Dedifferentiated amniotic fluid mesenchymal stem cell (primary cell): Measurements from ENCODE around the gene RAB11FIP4.

ENCODE experiments used
- DNase-seq: peaks from one replicate; pipeline ENCODE4 v3.0.0-alpha.2; 2016; ENCODE audit errors: extremely low spot score

The RAB11FIP4 gene

GRCh38 chr17:31499771-31500554 lies 108.5 kb downstream of the RAB11FIP4 start:
- no peak for DNase-seq

- no peak for DNase-seq
Measured at GRCh38 chr17:31506517-31506916, 115.0 kb downstream of the RAB11FIP4 start.

DNA sequence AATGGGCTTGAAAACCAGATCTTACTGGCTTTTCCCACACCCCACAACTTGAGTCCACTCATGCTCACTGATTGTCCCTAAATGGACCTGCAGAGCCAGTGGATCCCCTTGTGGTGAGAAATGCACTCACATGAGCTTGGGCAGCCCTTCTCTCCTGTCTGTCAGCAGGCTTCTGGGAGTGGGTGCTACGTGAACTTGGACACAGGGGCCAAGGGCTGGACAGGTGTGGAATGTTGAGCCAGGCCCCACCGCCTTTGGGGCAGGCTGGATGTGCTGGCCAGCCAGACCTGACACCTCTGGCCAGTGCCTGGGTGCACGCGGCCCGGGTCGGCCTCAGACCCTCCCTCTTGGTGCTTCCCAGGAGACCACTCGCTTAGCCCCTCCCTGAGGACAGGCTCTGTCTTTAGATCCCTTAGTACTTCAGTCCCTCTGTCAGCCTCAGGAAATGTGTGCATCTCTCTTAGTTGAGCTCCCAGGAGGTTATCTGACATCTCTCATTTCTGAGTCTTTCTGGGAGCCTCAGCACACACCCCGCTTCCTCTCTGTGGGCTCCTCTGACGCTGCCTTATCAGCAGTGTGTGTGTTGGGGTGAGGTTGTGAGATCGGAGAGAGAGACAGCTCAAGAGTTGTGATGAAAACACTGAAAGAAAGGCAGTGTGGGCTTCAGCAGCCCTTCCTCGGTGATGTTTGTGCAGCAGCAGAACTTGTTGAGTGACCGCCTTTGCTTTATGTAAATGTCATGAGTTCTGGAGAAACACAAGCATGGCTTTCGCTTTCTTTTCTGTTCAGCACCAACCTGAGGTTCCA lies 117.0 kb downstream of the RAB11FIP4 start:
- DNase-seq = no peak

GRCh38 chr17:31509095-31509804 lies 117.8 kb downstream of the RAB11FIP4 start:
- no peak for DNase-seq

- no peak for DNase-seq
Measured at GRCh38 chr17:31509805-31510177, 118.3 kb downstream of the RAB11FIP4 start.

- no peak for DNase-seq
Measured at GRCh38 chr17:31510308-31511194, 119.1 kb downstream of the RAB11FIP4 start.

- DNase-seq = no peak
Measured at GRCh38 chr17:31511195-31511578, 119.7 kb downstream of the RAB11FIP4 start.

- DNase-seq = no peak
Measured at GRCh38 chr17:31511580-31511979, 120.1 kb downstream of the RAB11FIP4 start.

- no peak for DNase-seq
Measured at GRCh38 chr17:31512104-31512740, 120.7 kb downstream of the RAB11FIP4 start.

GRCh38 chr17:31512796-31513195 lies 121.3 kb downstream of the RAB11FIP4 start:
- DNase-seq = no peak

- no peak for DNase-seq
Measured at GRCh38 chr17:31513731-31514427, 122.4 kb downstream of the RAB11FIP4 start.

DNA sequence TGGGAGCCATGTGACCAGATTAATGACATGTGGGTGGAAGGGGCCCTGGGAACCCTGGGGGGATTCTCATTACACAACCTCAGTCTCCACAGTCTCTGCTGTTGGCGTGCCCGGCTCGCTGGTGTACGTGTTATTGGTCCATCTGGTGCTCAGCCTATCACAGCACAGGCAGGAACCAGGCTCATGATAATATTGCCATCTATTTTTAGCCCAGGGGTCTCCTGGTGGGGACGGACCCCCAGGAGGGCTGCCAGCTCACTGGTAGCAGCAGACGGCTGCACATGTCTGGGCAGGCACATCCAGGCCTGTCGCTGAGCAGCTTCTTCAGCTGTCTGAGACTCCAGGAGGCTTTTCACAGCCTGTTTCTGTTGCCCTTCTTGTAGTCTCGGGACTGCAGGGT lies 123.8 kb downstream of the RAB11FIP4 start:
- no peak for DNase-seq

- DNase-seq = no peak
Measured at GRCh38 chr17:31517524-31517923, 126.0 kb downstream of the RAB11FIP4 start.

- DNase-seq = no peak
Measured at GRCh38 chr17:31518478-31518877, 127.0 kb downstream of the RAB11FIP4 start.

GRCh38 chr17:31521632-31522283 lies 130.3 kb downstream of the RAB11FIP4 start:
- no peak for DNase-seq

- DNase-seq = no peak
Measured at GRCh38 chr17:31522284-31522931, 130.9 kb downstream of the RAB11FIP4 start.

- no peak for DNase-seq
Measured at GRCh38 chr17:31522987-31523495, 131.6 kb downstream of the RAB11FIP4 start.

- no peak for DNase-seq
Measured at GRCh38 chr17:31523862-31524730, 132.6 kb downstream of the RAB11FIP4 start.
